Hypothalamus (tissue), 51 donors: ENCODE data around the gene MGME1.
"Not testable (repeated sequence)": the region's sequence is repeated elsewhere in the genome, so short reads cannot be mapped to it uniquely, and the experiment has no call there.

Experiments used
- DNase-seq, 51 donors: peaks; one replicate each; lab custom pipeline; 2025; lab: John Stamatoyannopoulos, UW

MGME1 gene

DNA sequence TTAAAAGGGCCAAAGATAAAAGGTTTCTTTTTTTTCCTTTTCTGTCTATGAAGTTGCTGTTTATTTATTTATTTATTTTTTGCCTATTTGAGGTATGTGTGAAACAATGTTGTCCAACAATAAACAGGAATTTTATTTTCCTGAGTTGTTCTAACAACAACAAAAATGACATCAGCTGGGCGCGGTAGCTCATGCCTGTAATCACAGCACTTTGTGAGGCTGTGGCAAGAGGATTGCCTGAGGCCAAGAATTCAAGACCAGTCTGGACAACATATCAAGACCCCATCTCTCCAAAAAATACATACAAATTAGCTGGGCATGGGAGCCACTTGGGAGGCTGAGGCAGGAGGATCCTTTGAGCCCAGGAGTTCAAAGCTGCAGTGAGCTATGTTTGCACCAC lies 44.1 kb downstream of the MGME1 start:
- DNase-seq: no peak

DNA sequence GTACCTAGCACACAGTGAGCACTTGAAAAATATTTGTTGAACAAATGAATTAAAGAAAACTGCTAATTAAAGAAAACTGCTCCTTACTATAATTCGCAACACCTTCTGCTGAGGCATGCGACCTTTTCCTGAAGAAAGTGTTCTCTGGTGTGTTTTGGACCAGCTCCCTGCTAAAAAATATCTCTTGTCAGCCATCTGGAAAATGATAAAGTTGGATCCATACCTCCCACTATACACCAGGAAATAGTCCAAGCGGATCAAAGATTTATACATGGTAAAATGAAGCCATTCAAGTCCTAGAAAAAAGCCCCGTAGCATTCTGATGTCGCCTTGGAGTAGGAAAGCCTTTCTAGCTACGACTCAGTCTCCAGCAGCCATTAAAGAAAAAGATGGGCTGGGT lies 45.6 kb downstream of the MGME1 start:
- DNase-seq: no peak

DNA sequence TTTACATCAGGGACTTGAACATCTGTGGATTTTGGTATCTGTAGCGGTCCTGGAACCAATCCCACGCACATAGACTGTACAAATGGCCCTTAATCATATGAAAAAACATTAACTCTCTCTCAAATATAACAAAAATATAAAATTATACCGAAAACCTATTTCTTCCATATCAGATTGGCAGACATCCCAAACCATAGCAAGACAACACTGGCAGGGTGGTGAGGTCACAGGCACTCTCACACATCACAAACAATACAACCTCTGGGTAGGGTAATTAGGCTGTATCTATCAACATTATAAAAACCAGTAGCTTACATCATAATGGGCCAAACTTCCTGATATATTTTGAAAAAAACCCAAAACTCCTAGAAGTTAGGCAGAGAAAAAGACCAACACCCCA lies 48.0 kb downstream of the MGME1 start:
- no peak for DNase-seq

DNA sequence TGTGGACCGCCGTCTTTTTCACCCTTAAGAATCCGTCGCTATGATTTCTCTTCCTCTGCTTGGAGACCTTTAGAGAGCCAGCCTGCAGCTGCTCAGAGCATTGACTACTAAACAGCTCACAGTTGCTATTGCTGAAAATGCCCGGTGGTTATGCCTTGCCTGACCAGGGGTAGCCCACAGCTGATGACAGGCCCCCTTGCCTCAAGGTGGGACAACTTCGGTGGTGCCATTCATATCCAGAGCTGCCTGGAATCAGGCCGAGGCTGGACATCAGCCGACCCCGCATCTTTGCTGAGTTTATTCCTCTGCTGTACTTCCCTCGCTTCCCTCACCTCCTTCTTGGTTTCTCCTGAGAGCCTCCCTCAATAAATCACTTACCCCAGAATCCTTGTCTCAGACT lies 49.3 kb downstream of the MGME1 start:
- no peak for DNase-seq

DNA sequence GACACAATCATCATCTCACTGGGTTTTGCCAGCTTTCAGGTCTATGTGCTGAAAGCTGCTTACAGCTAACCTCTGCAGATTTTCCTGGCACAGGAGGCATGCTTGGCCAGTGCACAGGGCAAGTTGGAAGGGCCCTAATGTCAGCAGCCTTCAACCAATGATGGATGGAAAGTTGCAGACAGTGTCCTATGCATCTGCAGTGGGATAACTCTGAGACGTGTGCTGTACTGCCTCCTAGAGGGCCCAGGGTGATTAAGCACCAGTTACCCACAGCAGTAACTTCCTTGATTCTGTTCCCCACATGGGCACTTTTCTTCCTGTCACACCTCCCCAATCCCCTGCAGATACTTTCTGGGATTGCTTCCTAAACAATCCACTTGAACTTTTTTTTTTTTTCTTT lies 50.2 kb downstream of the MGME1 start:
- no peak for DNase-seq

DNA sequence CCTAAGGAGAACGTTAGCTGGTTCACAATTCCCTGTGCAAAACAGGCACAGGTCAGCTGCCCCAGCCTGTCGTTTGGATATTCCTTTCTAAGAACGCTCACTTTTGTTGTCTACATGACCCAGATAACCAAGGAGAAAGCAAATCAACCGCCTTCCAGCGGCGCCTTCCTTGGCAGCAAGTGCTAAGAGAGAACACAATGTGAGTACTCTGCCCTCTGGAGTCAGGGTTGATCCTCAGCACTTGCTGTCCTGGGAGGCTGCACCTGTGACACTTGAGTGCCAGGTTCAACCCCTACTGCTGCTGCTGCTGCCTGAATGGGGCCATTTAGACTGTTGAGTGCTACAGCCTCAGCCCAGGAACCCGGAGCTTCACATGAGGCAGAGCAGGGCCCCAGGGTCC lies 52.1 kb downstream of the MGME1 start:
- DNase-seq: no peak

DNA sequence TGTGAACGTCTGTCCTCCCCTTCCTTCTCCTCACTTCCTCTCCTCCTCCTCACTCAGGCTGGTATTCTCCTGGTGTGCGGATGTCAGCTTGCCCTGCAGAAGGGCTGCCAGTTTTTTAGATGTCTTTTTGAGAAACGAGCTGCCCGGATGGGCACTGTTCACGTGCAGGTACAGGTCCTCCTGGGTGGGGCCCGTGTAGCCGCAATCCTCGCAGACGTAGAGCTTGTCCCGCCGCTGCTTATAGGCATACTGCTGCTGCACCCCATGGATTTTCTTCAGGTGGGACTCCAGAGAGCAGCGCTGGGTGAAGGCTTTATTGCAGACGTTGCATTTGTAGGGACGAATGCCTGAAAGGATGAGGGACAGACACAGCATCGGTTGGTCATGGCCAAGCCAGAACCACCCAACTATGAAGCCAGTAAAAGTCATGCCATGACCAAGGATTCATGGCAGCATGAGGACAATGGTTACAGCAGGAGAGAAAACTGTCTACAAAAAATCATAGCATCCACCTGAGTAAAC lies 55.8 kb downstream of the MGME1 start:
- DNase-seq: no peak

DNA sequence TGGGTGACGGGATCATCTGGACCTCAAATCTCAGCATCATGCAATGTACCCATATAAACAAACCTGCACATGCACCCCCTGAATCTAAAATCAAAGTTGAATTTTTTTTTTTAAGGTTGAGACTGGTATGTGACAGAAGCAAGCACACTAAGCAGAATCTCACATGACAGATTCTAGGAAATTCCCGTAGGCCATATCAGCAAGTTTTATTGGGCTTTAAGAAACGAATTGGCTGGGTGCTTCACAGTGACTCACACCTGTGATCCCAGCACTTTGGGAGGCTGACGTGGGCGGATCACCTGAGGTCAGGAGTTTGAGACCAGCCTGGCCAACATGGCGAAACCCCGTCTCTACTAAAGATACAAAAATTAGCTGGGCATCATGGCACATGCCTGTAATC lies 58.2 kb downstream of the MGME1 start:
- DNase-seq: not testable (repeated sequence)

DNA sequence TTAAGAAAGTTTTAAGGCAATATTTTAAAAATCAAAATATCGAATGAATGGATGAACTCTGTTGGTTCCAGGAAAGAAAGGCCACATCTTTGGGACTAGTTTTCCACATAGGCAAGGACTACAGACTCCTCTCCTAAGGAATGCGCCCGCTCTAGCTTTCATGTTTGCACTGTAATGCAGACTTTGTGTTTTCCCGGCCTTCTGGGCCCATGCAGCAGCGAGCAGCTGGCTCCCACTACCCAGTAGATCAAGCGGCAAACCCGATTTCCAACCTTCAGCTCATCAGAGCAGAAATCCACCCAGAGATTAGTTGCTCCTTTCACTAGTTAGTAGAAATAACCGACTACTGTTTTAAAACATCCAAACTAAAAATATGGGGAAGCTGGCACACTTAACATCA lies 61.2 kb downstream of the MGME1 start:
- no peak for DNase-seq

DNA sequence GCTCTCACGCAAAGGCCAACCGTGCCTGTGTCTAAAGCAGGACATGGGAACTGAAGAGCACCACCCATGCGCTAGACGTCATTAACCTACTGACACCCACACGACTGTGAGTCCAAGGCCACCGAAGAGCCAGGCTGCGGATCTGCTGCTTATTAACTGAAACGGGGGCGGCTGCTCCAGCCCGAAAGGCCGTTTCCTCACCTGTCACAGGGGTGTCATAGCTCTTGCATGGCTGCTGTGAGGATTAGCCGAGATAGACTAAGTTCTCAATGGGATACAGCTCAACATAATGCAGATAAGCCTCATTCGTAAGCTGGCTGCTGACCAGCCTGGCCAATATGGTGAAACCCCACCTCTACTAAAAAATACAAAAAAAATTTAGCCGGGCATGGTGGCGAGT lies 62.2 kb downstream of the MGME1 start:
- no peak for DNase-seq

DNA sequence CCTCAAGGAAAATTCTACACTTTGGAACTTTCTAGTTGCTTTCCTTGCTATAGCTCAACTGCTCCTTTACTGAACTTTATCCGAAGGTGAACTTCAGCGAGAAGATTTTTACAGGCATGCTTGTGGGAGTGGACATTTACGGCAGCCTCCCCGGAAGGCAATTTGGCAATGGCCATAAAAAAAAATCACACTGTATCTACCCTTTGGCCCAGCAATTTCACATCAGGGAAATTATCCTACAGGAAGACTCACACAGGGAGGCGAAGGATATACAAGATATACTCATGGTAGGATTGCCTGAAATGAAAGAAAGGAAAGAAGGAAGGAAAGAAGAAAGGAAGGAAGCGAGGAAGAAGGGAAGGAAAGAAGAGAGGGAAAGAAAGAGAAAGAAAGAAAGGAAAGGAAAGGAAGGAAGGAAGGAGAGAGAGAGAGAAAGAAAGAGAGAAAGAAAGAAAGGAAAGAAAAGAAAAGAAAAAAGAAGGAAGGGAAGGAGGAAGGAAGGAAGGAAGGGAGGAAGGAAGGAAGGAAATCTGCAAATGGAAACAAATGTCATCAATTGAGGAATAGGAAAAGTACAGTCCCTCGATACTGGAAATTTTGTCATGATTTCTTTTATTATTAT lies 63.2 kb downstream of the MGME1 start:
- DNase-seq: no peak

DNA sequence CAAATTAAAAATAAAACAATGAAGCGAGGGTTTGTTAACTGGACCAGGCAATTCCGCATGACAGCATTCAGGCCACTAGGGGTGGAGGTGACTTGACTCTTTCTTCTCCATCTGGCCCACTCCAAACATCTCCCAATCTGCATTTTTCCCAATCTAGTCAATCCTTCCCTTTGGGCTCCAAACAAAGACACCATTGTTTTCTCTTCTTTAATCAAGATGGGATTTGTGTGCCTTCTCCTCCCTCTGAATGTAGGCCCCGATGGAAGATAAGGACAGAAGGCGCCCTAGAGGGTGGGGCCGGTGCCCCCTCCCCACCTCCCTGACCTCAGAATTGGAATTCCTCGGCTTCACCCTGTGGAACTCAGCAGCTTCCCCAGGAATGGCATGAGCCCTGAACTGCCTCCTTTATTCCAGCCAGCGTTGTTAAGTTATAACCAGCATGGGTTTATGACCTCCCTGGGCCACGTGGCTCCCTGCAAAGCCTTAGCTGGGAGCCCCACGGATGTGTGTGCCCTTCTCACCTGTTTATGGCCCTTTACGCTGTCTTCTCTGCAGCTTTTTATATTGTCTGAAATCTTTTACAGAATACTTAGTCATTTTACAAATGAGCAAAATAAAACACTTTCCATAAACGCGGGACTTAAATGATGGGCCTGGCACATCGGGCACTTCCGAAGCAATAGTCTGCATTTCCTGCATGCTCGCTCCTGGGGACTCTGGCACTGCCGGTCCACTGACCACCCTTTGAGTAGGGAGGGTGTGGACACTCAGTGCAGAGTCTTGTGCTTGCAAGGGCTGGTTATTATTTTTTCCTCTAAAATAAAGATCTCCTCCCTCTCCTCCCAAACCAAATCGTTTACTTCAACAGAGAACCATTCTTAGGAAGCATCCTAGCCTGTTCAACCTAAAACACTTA lies 64.4 kb downstream of the MGME1 start:
- DNase-seq: no peak

DNA sequence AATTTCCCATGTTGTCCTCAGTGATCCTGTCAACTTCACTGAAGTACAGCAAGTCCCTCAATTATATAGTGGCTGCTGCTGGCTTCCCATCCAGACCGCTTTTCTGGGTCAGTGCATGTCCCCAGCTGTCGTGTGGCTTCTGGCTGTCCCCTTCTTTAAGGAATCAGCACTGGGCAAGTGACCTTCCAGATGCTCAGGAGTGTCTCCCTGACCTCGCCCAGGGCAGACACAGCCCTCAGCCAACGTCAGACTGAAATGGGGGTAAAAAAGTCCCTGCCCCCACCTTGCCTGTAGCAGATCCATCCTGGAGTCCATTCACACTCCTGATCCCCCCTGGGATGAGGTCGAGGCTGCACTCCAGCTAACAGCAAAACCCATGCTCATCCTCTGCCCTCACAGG lies 65.2 kb downstream of the MGME1 start:
- DNase-seq: no peak

DNA sequence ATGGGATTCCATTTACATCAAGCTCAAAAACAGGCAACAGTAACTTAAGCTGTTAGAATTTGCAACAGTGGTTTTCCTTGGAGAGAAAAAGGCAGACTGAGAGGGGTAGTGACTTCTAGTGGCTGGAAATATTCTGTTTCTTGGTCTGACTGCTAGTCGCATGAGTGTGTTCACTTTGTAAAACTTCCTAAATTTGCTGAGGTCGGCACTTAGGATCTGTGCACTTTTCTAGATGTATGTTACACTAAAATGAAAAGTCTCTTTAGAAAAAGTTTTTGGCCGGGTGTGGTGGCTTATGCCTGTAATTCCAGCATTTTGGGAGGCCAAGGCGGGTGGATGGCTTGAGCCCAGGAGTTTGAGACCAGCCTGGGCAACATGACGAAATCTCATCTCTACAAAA lies 70.2 kb downstream of the MGME1 start:
- DNase-seq: no peak
